HCT116 (cell line): ENCODE measurements around the gene TMEM269.

Experiments
- ATF3 ChIP-seq: IDR thresholded peaks from 2 replicates; pipeline ENCODE4 v1.6.1; 2012
- CTCF ChIP-seq, 3 experiments: fragments of 200-600 bp in 1 of 3; sonication (generic) in 1 of 3; IDR thresholded peaks in 2 of 3; conservative IDR thresholded peaks in 1 of 3; 2 replicates each; pipeline ENCODE4 v1.5.1; 2012 to 2017; ENCODE audit warnings: low read depth in 2 of 3, low read length in 2 of 3, antibody characterized with exemption in 1 of 3, borderline replicate concordance in 1 of 3, control low read depth in 1 of 3, mild to moderate bottlenecking in 1 of 3, mixed read lengths in 1 of 3, mixed run types in 1 of 3, moderate library complexity in 1 of 3; ENCODE audit not compliant: insufficient read depth in 1 of 3
- EGR1 ChIP-seq: IDR thresholded peaks from 2 replicates; pipeline ENCODE4 v1.6.1; 2012; ENCODE audit warnings: low read depth
- EZH2phosphoT487 ChIP-seq: fragments of 200-600 bp; IDR thresholded peaks from 2 replicates; pipeline ENCODE4 v1.6.1; 2018; ENCODE audit warnings: antibody characterized with exemption, borderline replicate concordance
- POLR2A ChIP-seq: IDR thresholded peaks from 2 replicates; pipeline ENCODE4 v1.7.0; 2011; ENCODE audit warnings: borderline replicate concordance; ENCODE audit not compliant: insufficient read depth, insufficient read length; ENCODE audit errors: extremely low read depth
- RAD21 ChIP-seq: IDR thresholded peaks from 2 replicates; pipeline ENCODE4 v1.6.1; 2012; ENCODE audit warnings: low read depth, mild to moderate bottlenecking
- TCF7L2 ChIP-seq: IDR thresholded peaks from 2 replicates; pipeline ENCODE4 v1.7.0; 2011; ENCODE audit warnings: borderline replicate concordance, inconsistent platforms; ENCODE audit not compliant: insufficient read depth, insufficient read length; ENCODE audit errors: extremely low read depth
- YY1 ChIP-seq: IDR thresholded peaks from 2 replicates; pipeline ENCODE4 v1.6.1; 2011; ENCODE audit warnings: low read length, low read depth, moderate library complexity, mild to moderate bottlenecking; ENCODE audit not compliant: insufficient replicate concordance; ENCODE audit errors: extremely low read depth

GRCh38 chr1:42834803-42835202 lies 50.0 kb downstream of the TMEM269 start:
- TF ChIP-seq EZH2phosphoT487 (no peak), RAD21 (no peak), TCF7L2 (no peak), CTCF (IDR thresholded peaks at IDR 0.05 in 2 of 3, conservative IDR thresholded peaks at IDR 0.05 in 1 of 3; ENCODE audit: borderline replicate concordance in 1 of 3, insufficient read depth in 1 of 3, low read depth in 2 of 3, low read length in 2 of 3) (no peak), ATF3 (no peak), EGR1 (no peak), YY1 (no peak), POLR2A (no peak)
